MV-4-11 (cell line): ENCODE measurements around the gene IGFL3.
"Not testable (repeated sequence)": the region's sequence is repeated elsewhere in the genome, so short reads cannot be mapped to it uniquely, and the experiment has no call there.

ENCODE experiments used
- DNase-seq: peaks from one replicate; lab custom pipeline; 2025; lab: John Stamatoyannopoulos, UW

Gene IGFL3

GRCh38 chr19:46124638-46125115 lies at the start of gene IGFL3:
Gene IGFL3 (minus strand): TSS chr19:46124688. CDS start chr19:46124649, 39 bp downstream.
- peak; percentile 96 for DNase-seq

GRCh38 chr19:46173886-46174480 lies 49.5 kb upstream of the IGFL3 start:
- no peak for DNase-seq

GRCh38 chr19:46162731-46163130 lies 38.2 kb upstream of the IGFL3 start:
- DNase-seq = no peak

GRCh38 chr19:46161642-46162257 lies 37.3 kb upstream of the IGFL3 start:
- DNase-seq = not testable (repeated sequence)

- no peak for DNase-seq
These were observed 35.8 kb upstream of the IGFL3 start for GRCh38 chr19:46160233-46160775.

- DNase-seq = no peak
These were observed 35.1 kb upstream of the IGFL3 start for GRCh38 chr19:46159418-46160232.

GRCh38 chr19:46155237-46155636 lies 30.7 kb upstream of the IGFL3 start:
- DNase-seq = no peak

GRCh38 chr19:46150606-46151005 lies 26.1 kb upstream of the IGFL3 start:
- DNase-seq = no peak

- DNase-seq = no peak
These were observed 23.4 kb upstream of the IGFL3 start, which contains the start of gene IGFL2 for GRCh38 chr19:46147791-46148288. Gene IGFL2 (plus strand): TSS chr19:46148238. CDS start chr19:46148279, 41 bp downstream.

GRCh38 chr19:46147166-46147740 lies 22.8 kb upstream of the IGFL3 start:
- no peak for DNase-seq

- no peak for DNase-seq
These were observed 20.3 kb upstream of the IGFL3 start for GRCh38 chr19:46144756-46145155.

- no peak for DNase-seq
These were observed 17.8 kb upstream of the IGFL3 start for GRCh38 chr19:46142294-46142693.

- no peak for DNase-seq
These were observed 16.9 kb upstream of the IGFL3 start for GRCh38 chr19:46141421-46141820.

GRCh38 chr19:46137915-46138473 lies 13.5 kb upstream of the IGFL3 start:
- DNase-seq = no peak

- DNase-seq = peak; percentile 40
These were observed 10.0 kb upstream of the IGFL3 start for GRCh38 chr19:46134527-46134926.

- no peak for DNase-seq
These were observed 9.3 kb upstream of the IGFL3 start for GRCh38 chr19:46133777-46134241.

- DNase-seq = peak; percentile 88
These were observed 8.7 kb upstream of the IGFL3 start for GRCh38 chr19:46133101-46133627.

- no peak for DNase-seq
These were observed 8.1 kb upstream of the IGFL3 start for GRCh38 chr19:46132508-46133100.

- DNase-seq = no peak
These were observed 7.1 kb upstream of the IGFL3 start for GRCh38 chr19:46131485-46132143.

GRCh38 chr19:46126086-46126580 lies 1.6 kb upstream of the IGFL3 start:
- DNase-seq = peak; percentile 66
